ENCODE results near the gene PHACTR3.
"Not testable (repeated sequence)": the region's sequence is repeated elsewhere in the genome, so short reads cannot be mapped to it uniquely, and the experiment has no call there.

Gene PHACTR3

DNA sequence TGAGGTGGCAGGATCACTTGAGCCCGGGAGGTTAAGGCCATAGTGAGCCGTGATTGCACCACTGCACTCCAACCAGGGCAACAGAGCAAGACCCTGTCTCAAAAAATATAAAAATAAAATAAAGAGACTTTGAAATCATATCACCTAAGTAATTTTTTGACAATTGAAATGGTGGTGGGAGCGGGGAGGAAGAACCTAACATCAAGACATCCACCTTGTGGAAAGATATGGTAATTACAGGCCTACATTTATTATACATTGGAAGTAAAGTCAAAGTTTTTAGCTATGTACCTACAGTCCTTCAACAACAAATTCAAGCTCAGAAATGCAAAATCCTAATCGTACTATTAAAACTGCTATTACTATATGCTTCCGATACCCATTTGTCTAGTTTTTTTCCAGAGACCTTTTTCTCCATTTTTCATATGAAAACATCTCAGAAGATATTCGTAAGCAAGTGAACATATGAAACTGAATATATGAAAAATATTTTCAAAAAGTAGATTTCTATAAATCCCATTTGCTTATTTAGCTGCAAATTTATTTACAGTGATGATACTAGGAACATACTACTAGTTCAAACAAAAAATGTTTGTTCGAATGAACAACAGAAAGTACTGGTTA, 245.8 kb downstream of the PHACTR3 start:
- no peak for DNase-seq (ENCODE audit: low read depth, low spot score)

DNA sequence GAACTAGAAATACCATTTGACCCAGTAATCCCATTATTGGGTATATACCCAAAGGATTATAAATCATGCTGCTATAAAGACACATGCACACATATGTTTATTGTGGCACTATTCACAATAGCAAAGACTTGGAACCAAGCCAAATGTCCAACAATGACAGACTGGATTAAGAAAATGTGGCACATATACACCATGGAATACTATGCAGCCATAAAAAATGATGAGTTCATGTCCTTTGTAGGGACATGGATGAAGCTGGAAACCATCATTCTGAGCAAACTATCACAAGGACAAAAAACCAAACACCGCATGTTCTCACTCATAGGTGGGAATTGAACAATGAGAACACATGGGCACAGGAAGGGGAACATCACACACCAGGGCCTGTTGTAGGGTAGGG, 252.2 kb downstream of the PHACTR3 start:
- not testable (repeated sequence) for DNase-seq (ENCODE audit: low read depth, low spot score)

DNA sequence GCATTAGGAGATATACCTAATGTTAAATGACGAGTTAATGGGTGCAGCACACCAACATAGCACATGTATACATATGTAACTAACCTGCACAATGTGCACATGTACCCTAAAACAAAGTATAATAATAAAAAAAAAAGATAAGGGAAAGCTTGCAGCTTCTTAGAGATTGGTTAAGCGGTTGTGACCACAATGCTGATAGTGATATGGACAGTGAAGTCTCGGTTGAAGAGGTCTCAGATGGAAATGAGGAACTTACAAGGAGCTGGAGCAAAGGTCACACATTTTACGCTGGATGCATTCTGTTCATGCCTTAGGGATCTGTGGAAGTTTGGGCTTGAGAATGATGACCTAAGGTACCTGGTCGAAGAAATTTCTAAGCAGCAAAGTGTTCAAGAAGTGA, 252.6 kb downstream of the PHACTR3 start:
- DNase-seq (ENCODE audit: low read depth, low spot score), result not testable (repeated sequence)

DNA sequence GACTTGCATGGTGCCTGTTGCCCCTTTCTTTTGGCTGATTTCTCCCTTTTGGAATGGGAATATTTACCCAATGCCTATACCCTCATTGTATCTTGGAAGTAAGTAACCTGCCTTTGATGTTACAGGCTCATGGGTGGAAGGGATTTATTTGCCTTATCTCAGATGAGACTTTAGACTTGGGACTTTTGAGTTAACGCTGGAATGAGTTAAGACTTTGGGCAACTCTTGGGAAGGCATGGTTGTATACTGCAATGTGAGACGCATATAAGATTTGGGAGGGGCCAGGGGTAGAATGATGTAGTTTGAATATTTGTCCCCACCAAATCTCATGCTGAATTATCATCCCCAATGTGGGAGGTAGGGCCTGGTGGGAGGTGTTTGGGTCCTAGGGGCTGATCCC, 253.6 kb downstream of the PHACTR3 start:
- DNase-seq (ENCODE audit: low read depth, low spot score), result no peak

DNA sequence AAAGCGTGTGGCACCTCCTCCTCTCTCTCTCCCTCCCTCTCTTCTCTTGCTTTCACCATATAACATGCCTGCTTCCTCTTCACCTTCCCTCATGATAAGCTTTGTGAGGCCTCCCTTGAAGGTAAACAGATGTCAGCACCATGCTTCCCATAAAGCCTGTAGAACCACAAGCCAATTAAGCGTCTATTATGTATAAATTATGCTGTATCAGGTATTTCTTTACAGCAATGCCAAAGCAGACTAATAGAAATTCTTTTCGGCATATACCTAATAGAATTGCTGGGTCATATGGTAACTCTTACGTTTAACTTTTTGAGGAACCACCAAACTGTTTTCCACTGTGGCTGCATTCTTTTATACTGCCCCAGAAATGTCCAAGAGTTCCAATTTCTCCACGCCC, 254.1 kb downstream of the PHACTR3 start:
- no peak for DNase-seq (ENCODE audit: low read depth, low spot score)

DNA sequence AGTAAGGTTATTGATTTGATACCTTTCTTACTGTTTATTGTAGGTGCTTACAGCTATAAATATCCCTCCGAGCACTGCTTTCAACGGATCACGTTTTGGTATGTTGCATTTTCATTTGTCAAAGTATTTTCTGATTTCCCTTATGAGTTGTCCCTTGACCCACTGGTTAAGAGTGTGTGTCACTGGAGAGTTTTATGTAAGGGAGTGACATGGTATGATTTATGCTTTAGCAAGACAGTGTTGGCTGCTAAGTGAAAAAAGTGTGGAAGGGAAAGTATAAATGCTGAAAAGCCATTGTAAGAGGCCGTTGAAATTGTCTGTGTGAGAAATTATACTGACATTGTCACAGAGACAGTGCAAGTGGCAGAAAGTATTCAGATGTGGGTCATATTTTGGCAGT, 257.1 kb downstream of the PHACTR3 start:
- no peak for DNase-seq (ENCODE audit: low read depth, low spot score)

DNA sequence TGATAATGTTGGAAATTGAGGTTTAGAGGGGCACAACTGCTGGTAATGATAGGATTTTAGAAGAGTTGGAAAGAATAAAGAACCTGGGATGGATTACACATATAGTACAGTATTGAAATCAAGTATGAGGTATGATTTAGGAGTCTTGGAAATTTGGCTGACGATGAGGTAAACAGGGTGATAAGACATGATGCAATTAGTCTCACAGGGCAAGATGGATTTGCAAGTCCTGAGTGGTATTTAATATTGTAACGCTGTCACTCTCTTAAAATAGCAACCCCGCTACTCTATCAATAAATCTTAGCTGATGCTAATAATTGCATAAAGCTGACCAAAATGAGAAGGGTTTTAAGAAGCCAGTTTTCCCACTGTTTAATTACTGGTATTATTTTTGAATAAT, 258.7 kb downstream of the PHACTR3 start:
- no peak for DNase-seq (ENCODE audit: low read depth, low spot score)

DNA sequence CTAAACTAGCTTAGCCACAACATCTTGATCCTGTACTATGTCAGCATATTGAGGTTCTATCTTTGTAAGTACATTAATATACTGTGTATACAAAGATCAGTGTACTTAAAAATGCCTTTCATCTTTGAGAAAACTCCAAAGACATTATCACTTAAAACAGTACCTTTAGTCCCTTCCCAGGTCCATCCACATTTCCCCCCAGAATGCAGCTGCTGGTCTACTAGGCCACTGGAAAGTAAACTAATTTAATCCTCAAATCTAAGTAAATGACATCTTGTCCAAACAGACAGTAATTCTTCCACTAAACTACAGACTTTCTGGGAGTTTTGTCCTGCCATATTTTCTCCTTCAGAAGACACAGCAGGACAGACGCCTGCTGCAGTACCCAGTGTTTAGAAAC, 260.4 kb downstream of the PHACTR3 start:
- DNase-seq (ENCODE audit: low read depth, low spot score), result no peak

GRCh38 chr20:59866338-59866737, 262.0 kb downstream of the PHACTR3 start:
- no peak for DNase-seq (ENCODE audit: low read depth, low spot score)

DNA sequence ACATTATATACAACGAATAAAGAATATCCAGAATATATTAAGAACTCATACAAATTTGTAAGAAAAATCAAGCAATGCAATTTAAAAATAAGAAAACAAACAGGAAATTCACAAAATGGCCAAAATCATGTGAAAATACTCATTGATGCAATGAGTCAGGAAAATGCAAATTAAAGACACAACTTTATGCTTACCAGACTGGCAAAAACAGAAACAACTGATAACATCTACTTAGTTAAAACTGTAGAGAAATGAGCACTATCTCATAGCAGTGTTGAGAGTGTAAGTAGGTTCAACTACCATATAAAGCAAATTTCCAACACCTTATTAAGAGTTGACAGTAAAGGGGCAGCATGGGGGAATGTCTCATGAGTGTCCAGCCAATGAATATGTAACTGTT, 266.8 kb downstream of the PHACTR3 start:
- DNase-seq (ENCODE audit: low read depth, low spot score), result no peak

- no peak for DNase-seq (ENCODE audit: low read depth, low spot score)
Observed at GRCh38 chr20:59873409-59873808, 269.1 kb downstream of the PHACTR3 start.

DNA sequence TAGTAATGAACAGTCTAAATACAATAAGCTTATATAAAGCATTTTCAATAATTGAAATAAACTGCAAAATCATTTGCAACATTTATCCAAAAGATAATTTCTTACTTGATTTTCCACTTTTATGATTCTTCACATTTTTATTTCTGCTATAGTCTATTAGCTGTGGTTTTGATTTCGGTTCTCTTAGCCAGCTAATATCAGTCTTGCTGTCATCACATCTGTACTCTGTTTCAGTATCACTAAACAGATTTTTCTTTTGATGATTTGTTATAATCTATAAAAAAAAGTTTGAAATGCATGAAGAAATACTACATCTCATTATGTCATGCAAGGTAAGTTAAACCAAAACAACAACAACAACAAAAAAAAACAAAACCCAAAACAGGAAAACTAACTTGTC, 275.9 kb downstream of the PHACTR3 start:
- no peak for DNase-seq (ENCODE audit: low read depth, low spot score)

DNA sequence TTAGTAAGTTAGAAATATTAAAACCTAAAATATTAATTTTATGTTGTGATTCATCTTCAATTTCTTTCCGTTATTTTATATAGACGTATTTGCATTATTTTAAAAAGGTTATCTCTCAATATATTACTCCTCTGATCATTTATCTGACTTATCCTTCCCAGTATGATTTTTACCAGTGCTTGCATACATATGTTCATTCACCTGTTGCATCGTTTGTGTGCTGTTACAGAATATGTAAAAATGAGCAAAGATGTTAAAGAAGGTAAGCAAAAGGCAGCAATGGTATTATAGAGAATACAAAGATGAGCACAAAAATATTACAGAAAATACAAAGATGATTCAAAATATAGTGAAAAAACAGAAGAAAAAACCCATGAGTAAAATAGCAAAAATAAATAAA, 280.2 kb downstream of the PHACTR3 start:
- DNase-seq (ENCODE audit: low read depth, low spot score), result no peak

GRCh38 chr20:59888050-59888449, 283.7 kb downstream of the PHACTR3 start:
- DNase-seq (ENCODE audit: low read depth, low spot score), result no peak

- not testable (repeated sequence) for DNase-seq (ENCODE audit: low read depth, low spot score)
Observed at GRCh38 chr20:59890035-59890434, 285.7 kb downstream of the PHACTR3 start.

DNA sequence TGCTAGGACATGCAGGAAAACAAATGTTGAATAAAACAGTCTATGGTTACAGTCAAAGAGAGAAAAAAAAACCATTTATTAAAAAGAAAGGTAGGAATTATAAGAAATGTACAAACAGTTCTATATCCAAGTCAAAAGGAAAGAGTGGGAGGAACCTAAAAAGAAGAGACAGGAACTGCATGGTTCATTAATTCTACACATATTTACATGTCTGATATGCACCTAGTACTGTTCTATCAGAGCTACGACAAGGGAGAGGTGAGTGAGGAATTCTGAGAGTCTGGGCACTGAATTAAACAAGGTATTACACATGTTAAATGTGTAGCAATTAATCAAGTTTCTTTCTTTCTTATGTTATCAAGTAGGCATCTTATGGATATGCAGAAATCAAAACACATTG, 287.2 kb downstream of the PHACTR3 start:
- no peak for DNase-seq (ENCODE audit: low read depth, low spot score)

DNA sequence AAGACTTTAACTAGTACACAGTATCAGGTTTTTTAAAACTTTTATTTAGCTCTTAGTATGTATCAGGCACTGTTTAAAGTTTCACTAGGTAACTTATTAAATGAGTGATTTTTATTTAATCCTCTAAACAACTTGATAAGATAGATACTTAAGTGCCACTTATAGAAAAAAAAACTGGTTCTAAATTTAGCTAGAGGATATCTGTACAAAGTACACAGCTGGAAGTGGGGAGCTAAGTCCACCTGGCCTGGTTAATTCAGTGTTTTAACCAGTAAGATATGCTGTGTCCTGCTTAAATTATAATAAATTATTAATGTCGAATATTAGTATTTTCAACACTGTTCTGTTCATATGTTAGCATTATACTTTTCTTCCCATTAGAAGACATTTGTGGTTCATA, 291.6 kb downstream of the PHACTR3 start:
- no peak for DNase-seq (ENCODE audit: low read depth, low spot score)
